MCF 10A (cell line): ENCODE results near the gene SELENOT. TPM values are rescaled to one million over a fixed set of nuclear protein-coding genes. Genes with fewer than 3 reads are reported as not detected.

ENCODE experiments used
- BruUV-seq: library from RNA; stranded (reverse); fragments of 400-500 nt; replicated peaks from 2 replicates; lab custom pipeline; 2021; lab: Mats Ljungman, UMichigan
- CTCF ChIA-PET: fragments of 300-600 bp; sonication (Branson Sonifier 250); formaldehyde crosslinking; extraction: SDS; loops from one replicate; lab custom pipeline; 2021; ENCODE audit warnings: antibody characterized with exemption, inconsistent platforms; lab: Yijun Ruan, JAX
- POLR2A ChIA-PET: fragments of 300-600, 350-650 bp; sonication (Branson Sonifier 250); formaldehyde crosslinking; extraction: SDS; loops from one replicate; lab custom pipeline; 2020; ENCODE audit warnings: antibody characterized with exemption, inconsistent platforms; lab: Yijun Ruan, JAX
- DNase-seq: peaks from one replicate; pipeline ENCODE4 v3.0.0-alpha.2; 2018; ENCODE audit not compliant: unreplicated experiment
- H3K27ac Mint-ChIP-seq: one replicate; pipeline ENCODE4 v1.8.0; 2022; ENCODE audit warnings: mild to moderate bottlenecking, low read depth, mixed read lengths; ENCODE audit not compliant: unreplicated experiment
- H3K27me3 Mint-ChIP-seq: one replicate; pipeline ENCODE4 v1.8.0; 2022; ENCODE audit warnings: mixed read lengths; ENCODE audit not compliant: insufficient read depth, unreplicated experiment
- H3K36me3 Mint-ChIP-seq: one replicate; pipeline ENCODE4 v1.8.0; 2022; ENCODE audit warnings: mild to moderate bottlenecking, moderate library complexity, mixed read lengths; ENCODE audit not compliant: insufficient read depth, unreplicated experiment
- H3K4me1 Mint-ChIP-seq: one replicate; pipeline ENCODE4 v1.8.0; 2022; ENCODE audit warnings: mixed read lengths; ENCODE audit not compliant: insufficient read depth, unreplicated experiment
- H3K4me3 Mint-ChIP-seq: one replicate; pipeline ENCODE4 v1.8.0; 2022; ENCODE audit warnings: mild to moderate bottlenecking, moderate library complexity, mixed read lengths; ENCODE audit not compliant: unreplicated experiment
- H3K9me3 Mint-ChIP-seq: one replicate; pipeline ENCODE4 v1.8.0; 2022; ENCODE audit warnings: mixed read lengths; ENCODE audit not compliant: unreplicated experiment
- CTCF ChIP-seq: fragments of 200-600 bp; IDR thresholded peaks from one replicate; pipeline ENCODE4 v1.8.0; 2022; ENCODE audit warnings: antibody characterized with exemption, mild to moderate bottlenecking; ENCODE audit not compliant: unreplicated experiment
- intact Hi-C: fragments of 100-400 bp; cut with micrococcal nuclease; formaldehyde crosslinking; loops from 2 replicates; pipeline ENCODE4 v1.14.1; 2022
- total RNA-seq: library from RNA; stranded (reverse); gene quantifications from 2 replicates; pipeline ENCODE4 v1.2.3, GENCODE V29; 2022

The SELENOT gene
- total RNA-seq, 1 experiment from 2014 or later: 71.1 TPM

- ChIA-PET POLR2A (interaction anchor here (0.8 to 1.0 kb wide), 2 partner anchors 18 to 34 kb away, joined by 3 read pairs; no protein-coding TSS in a partner anchor), CTCF (interaction anchor here (0.5 to 0.8 kb wide), 2 partner anchors 9 to 182 kb away, joined by 3 read pairs; partner anchors contain the start of gene SIAH2)
- H3K36me3 Mint-ChIP-seq: peaks cover 82% of the 10 kb centered on the region
- intact Hi-C loops: no loop called here
- no peak overlapping the region for H3K4me3 Mint-ChIP-seq
- no peak overlapping the region for H3K27ac Mint-ChIP-seq
- no peak for DNase-seq
- no peak for TF ChIP-seq CTCF
- no peaks in the 10 kb centered on the region for H3K9me3 Mint-ChIP-seq
- H3K4me1 Mint-ChIP-seq: no peaks in the 10 kb centered on the region
- BruUV-seq: no TSS peak
- H3K27me3 Mint-ChIP-seq: no peaks in the 10 kb centered on the region
Measured at GRCh38 chr3:150581174-150581573, 21.9 kb upstream of the SELENOT start.

GRCh38 chr3:150582620-150583019 is 20.5 kb upstream of the SELENOT start:
- ChIA-PET POLR2A (no interaction called here), CTCF (no interaction called here)
- Mint-ChIP-seq H3K36me3 (peaks cover 75% of the 10 kb centered on the region), H3K9me3 (no peaks in the 10 kb centered on the region), H3K27ac (no peak overlapping the region), H3K27me3 (no peaks in the 10 kb centered on the region), H3K4me3 (no peak overlapping the region), H3K4me1 (no peaks in the 10 kb centered on the region)
- BruUV-seq: no TSS peak
- DNase-seq: no peak
- no peak for TF ChIP-seq CTCF
- intact Hi-C loops: no loop called here

GRCh38 chr3:150583028-150583427 is 20.1 kb upstream of the SELENOT start:
- Mint-ChIP-seq H3K27me3 (no peaks in the 10 kb centered on the region), H3K4me3 (no peak overlapping the region), H3K36me3 (peaks cover 73% of the 10 kb centered on the region), H3K9me3 (no peaks in the 10 kb centered on the region), H3K27ac (no peak overlapping the region), H3K4me1 (no peaks in the 10 kb centered on the region)
- intact Hi-C loops: no loop called here
- TF ChIP-seq CTCF: no peak
- ChIA-PET POLR2A (interaction anchor here (1.0 kb wide), 1 partner anchor 12 kb away, joined by 3 read pairs; no protein-coding TSS in a partner anchor), CTCF (no interaction called here)
- DNase-seq: no peak
- no TSS peak for BruUV-seq

GRCh38 chr3:150588027-150588830 is 14.9 kb upstream of the SELENOT start:
- H3K4me3 Mint-ChIP-seq: no peak overlapping the region
- peaks cover 47% of the 10 kb centered on the region for H3K36me3 Mint-ChIP-seq
- POLR2A ChIA-PET: interaction anchor here (0.7 to 1.5 kb wide), 5 partner anchors 8 to 277 kb away, joined by 3 to 13 read pairs (median 4); partner anchors contain the start of gene SELENOT
- no peak for TF ChIP-seq CTCF
- no peaks in the 10 kb centered on the region for H3K27me3 Mint-ChIP-seq
- DNase-seq: no peak
- H3K9me3 Mint-ChIP-seq: no peaks in the 10 kb centered on the region
- H3K4me1 Mint-ChIP-seq: peaks cover 11% of the 10 kb centered on the region
- BruUV-seq: no TSS peak
- intact Hi-C loops: no loop called here
- no peak overlapping the region for H3K27ac Mint-ChIP-seq
- CTCF ChIA-PET: interaction anchor here (0.6 to 2.0 kb wide), 5 partner anchors 9 to 643 kb away, joined by 3 to 5 read pairs (median 3); no protein-coding TSS in a partner anchor
